Skeletal muscle cell (primary cell): ENCODE results near the gene MAPKAPK5.

Source experiments
- DNase-seq: peaks from one replicate; pipeline ENCODE4 v3.0.0-alpha.2; 2010; ENCODE audit warnings: low read depth
- H3K4me3 ChIP-seq: 2 replicates; pipeline ENCODE4 v1.5.1; 2011; ENCODE audit warnings: low read depth, mild to moderate bottlenecking, control low read depth, low read length, moderate library complexity

Gene MAPKAPK5

DNA sequence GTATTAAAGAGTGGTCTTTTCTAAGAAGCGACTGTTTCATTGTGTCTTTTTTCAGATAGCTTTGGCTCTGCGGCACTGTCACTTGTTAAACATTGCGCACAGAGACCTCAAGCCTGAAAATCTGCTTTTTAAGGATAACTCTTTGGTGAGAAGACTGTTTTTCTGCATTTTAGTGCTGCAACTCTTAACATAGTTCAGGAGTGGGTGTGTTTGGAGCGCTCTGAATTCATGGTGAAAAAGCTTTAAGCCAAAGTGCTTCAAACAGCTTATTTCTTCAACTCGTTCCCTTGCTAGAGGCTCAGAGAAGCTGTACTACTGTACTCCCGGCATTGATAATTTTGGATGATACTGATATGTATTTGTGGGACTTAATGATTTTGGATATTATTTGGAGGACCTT, 28.2 kb downstream of the MAPKAPK5 start:
- DNase-seq = no peak
- H3K4me3 ChIP-seq = no peak overlapping the region

- DNase-seq = no peak
- no peak overlapping the region for H3K4me3 ChIP-seq
Observed at GRCh38 chr12:111870706-111871105, 28.7 kb downstream of the MAPKAPK5 start.

- DNase-seq = no peak
- no peak overlapping the region for H3K4me3 ChIP-seq
Observed at GRCh38 chr12:111873113-111873512, 31.1 kb downstream of the MAPKAPK5 start.

GRCh38 chr12:111881716-111882115, 39.7 kb downstream of the MAPKAPK5 start:
- no peak overlapping the region for H3K4me3 ChIP-seq
- DNase-seq = no peak

DNA sequence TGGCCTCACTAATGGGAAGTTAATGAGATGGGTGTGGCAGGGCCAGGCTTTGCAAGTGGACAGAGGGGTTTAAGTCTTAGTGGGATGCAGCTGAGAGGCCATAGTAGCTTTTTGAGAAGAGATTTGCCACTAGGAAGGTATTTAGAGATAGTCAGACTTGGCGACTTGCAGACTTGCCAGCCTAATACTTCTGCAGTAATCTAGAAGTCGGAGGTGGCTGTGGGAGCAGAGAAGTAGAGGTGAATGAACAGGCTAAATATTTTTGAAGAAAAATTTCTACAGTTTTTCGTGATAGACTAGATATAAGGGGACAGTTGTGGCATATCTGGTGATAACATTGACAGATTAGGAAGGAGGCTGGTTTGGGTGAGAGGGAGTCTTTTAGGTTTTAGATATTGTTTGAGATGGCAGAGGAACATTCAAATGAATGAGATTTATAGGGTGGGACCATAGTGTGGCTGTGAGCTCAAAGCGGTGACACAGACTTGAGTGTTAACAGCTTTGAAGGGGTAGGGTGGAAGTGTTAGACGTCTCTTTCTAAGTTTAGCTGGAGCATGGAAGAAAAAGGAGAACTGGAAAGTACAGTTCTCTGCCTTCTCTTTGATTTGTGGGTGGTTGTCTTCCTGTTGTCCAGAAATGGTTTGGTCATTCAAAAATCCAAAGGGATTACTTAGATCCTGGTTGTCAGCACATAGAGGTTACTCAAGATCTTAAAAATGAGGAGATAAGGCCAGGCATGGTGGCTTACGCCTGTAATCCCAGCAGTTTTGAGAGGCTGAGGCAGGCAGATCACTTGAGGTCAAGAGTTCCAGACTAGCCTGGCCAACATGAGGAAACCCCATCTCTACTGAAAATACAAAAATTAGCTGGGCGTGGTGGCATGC, 44.9 kb downstream of the MAPKAPK5 start:
- DNase-seq = no peak
- H3K4me3 ChIP-seq = no peak overlapping the region

DNA sequence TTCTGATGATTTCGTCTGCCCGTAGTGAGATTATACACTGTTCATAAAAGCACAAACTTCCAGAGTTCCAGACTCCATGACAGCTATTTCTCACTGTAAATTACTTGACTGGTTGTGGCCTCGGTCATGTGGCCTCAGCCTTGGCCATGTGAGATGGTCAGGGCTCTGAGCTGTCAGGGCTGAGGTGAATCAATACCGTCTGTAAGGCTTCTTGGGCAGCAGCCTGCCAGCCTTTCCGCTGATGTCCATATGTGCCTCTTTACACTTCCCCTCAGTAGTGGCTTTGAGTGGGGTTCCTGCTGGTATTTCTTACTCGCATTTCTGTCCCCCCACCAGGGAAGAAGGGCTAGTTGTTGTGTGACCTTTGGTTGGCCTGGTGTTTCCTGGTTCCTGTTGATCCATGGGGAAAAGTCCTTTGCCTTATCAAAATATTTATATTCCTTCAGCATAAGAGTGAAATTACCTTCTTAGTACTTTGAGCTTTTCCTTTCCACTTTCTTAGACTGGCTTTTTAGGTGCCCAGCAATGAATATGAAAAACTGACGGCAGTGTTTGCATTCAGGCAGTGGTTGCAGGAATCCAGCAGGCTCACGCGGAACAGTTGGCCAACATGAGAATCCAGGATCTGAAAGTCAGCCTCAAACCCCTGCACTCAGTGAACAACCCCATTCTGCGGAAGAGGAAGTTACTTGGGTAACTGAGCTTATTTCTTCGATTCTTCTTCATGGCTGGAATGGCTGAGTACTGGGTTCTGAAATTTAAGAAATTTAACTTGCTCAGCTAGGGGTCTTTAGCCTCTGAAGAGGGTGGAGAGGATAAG, 46.1 kb downstream of the MAPKAPK5 start:
- no peak for DNase-seq
- no peak overlapping the region for H3K4me3 ChIP-seq

DNA sequence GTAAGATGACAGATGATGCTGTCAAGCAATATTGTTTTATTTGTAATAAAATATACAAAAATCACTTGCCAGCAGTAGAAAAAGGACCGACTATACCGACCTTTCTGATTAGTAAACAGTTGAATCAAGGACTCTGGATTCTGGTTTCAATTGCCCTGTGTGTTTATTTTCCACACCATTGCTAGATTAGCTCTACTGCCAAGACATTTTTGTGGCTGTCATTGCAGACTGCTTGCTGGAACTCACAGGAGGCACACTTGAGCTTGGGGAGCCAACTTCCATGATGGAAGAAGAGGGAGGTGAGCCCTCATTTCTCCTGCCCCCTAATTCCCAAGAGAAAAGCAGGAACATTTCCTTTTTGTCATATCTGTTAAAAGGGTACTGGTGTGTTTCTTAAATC, 51.3 kb downstream of the MAPKAPK5 start:
- DNase-seq = no peak
- no peak overlapping the region for H3K4me3 ChIP-seq

DNA sequence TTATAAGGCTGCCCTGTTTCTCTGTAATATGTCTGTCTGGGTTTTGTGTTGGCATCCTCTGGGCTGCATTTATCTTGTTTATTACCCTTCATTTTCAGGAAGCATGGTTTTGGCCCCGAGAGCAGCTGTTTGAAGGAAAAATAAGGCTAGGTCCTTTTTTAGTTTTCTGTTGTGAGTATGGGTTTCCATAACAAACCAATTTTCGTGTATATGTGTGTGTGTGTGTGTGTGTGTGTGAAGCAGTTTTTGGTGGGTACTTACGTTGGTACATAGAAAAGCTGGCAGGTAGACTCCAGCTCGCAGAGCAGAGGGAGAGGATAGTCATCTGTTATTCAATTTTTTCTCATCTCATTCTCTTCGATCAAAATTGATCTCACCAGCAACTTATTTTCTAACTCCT, 52.5 kb downstream of the MAPKAPK5 start:
- no peak overlapping the region for H3K4me3 ChIP-seq
- DNase-seq = no peak

DNA sequence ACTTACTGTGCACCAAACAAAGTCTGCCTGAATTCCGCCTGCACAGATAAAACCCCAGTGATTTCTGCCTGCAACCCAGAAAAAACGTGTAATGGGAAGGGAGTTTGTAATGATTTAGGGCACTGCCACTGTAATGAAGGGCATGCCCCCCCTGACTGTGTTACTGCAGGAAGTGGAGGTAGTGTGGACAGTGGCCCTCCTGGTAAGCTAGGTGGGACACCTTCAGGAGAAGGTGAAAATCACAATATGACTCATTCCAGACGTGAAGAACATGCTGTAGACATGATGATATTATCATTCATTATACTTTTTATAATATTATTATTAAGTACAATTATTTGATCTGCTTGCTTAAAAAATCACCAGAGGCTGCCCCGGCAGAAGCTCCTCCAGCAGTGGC, 59.2 kb downstream of the MAPKAPK5 start:
- no peak overlapping the region for H3K4me3 ChIP-seq
- DNase-seq = no peak

GRCh38 chr12:111904446-111904975, 62.5 kb downstream of the MAPKAPK5 start:
- no peak overlapping the region for H3K4me3 ChIP-seq
- no peak for DNase-seq

DNA sequence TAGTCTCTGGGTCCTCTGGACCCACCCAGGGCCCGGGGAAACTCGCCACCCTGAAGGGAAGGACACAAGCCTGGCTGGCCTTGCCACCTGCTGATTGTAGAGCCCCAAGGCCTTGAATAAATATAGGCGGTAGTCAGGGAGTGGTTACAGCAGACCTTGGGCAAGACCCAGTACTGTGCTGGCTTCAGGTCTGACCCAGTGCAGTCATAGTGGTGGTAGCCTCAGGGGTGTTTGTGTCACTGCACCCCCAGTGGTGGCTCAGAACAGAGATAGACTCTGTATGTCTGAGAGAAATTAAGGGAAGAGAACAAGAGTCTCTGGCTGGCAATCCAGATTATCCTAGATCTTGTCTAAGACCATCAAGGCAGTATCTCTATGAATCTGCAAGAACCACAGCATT, 63.5 kb downstream of the MAPKAPK5 start:
- H3K4me3 ChIP-seq = no peak overlapping the region
- no peak for DNase-seq

- H3K4me3 ChIP-seq = no peak overlapping the region
- no peak for DNase-seq
Observed at GRCh38 chr12:111907740-111908139, 65.7 kb downstream of the MAPKAPK5 start.

GRCh38 chr12:111925171-111925570, 83.1 kb downstream of the MAPKAPK5 start:
- DNase-seq = no peak
- no peak overlapping the region for H3K4me3 ChIP-seq

DNA sequence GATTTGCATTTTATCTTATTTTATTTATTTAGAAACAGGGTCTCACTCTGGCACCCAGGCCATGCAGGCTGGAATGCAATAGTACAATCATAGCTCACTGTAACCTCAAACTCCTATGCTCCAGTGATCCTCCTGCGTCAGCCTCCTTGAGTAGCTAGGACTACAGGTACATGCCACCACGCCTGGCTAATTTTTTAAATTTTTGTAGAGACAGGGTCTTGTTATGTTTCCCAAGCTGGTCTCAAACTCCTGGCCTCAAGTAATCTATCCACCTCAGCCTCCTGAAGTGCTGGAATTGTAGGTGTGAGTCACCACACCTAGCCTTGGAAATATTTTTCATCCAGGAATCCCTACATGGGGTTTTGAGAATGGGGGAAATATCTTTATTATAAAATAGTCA, 84.6 kb downstream of the MAPKAPK5 start:
- no peak for DNase-seq

GRCh38 chr12:111927346-111927745, 85.3 kb downstream of the MAPKAPK5 start:
- DNase-seq = no peak
- no peak overlapping the region for H3K4me3 ChIP-seq

More for the DNA sequence above, 84.6 kb downstream of the MAPKAPK5 start:
- no peak overlapping the region for H3K4me3 ChIP-seq

DNA sequence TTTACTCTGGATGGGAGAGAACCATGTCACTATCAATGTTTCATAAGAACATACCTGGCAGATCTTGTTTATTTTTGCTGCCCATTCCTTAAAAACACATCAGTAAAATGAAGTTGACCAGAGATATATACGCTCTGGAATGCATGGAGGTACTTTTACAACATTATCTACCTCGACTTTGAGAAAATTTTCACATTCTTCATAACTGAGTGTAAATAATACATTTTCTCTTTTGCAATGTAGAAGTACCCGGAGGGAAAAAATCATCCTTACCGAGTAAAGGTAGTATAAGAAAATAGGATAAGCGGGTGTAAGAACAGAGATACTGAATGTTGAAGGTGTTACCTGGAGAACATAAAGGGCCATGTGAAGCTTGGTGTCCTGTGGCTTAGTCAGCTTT, 90.2 kb downstream of the MAPKAPK5 start:
- no peak for DNase-seq
- H3K4me3 ChIP-seq = no peak overlapping the region

GRCh38 chr12:111936869-111937268, 94.8 kb downstream of the MAPKAPK5 start:
- H3K4me3 ChIP-seq = no peak overlapping the region
- DNase-seq = no peak

GRCh38 chr12:111937429-111937828, 95.4 kb downstream of the MAPKAPK5 start:
- no peak overlapping the region for H3K4me3 ChIP-seq
- no peak for DNase-seq

DNA sequence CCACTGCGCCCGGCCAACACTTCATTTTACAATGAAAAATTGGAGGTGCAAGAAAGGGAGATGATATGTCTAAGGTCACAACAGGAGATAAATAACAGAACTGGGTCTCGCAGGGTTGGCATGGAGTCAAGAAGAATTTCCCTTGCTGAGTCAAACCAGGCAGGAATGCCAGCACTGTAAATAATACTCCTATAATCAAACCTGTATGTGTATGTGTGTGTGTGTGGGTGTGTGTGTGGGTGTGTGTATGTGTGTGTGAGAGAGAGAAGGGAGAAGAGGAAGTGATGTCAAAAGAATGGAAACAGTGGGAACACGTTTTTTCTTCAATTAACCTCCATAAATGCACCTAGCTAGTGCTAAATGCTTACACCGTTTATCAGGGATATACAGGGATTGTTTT, 100.5 kb downstream of the MAPKAPK5 start:
- no peak overlapping the region for H3K4me3 ChIP-seq
- peak; percentile 53 for DNase-seq

DNA sequence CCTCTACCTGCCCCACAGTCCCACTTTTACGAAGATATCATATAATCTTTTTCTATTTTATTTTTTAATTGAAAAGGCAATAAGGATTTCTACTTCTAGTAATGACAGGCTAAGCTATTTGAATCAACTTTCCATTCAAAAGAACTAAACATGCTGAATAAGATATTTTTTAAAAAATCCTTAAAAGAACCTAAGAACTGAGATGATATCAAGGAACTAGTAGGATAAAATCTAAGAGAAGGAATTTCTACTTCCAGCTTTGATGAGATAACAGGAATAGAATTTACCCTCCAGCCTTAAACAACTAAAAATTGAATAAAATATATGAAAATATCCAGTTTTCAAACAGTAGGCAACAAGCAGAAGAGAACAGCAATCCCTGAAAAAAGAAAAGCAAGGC, 101.9 kb downstream of the MAPKAPK5 start:
- DNase-seq = no peak
- no peak overlapping the region for H3K4me3 ChIP-seq
